ENCODE measurements around the gene NOS1.

DNA sequence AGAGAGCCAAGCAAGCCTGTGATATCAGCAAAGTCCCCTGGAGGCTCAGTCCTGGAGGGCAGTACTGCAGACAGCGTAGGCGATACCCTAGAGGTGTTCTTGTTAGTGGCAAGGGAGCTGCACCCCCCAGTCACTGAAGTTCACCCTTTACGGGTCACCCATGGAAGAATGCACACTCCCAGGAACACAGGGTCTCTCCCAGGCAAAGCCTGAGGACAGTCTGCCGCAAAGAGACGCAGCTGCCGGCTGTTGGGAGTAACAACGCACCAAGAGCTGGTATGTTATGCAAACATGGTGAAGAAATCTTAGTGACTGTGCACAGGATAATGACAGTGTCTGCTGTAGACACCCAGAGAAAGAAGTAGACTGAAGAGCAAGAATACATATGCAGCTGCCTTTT is 43.5 kb upstream of the NOS1 start:
- TF ChIP-seq POLR2A (IDR thresholded peaks at IDR 0.05; ENCODE audit: low read length): no peak
- TF ChIP-seq GATA1 (IDR thresholded peaks at IDR 0.05; ENCODE audit: low read depth, low read length): no peak

All from erythroblast (primary cell).